Measurements from ENCODE around the gene MRPL9.
A peak's percentile ranks its signal among the peaks of the same experiment; 100 is the strongest.

MRPL9 gene

DNA sequence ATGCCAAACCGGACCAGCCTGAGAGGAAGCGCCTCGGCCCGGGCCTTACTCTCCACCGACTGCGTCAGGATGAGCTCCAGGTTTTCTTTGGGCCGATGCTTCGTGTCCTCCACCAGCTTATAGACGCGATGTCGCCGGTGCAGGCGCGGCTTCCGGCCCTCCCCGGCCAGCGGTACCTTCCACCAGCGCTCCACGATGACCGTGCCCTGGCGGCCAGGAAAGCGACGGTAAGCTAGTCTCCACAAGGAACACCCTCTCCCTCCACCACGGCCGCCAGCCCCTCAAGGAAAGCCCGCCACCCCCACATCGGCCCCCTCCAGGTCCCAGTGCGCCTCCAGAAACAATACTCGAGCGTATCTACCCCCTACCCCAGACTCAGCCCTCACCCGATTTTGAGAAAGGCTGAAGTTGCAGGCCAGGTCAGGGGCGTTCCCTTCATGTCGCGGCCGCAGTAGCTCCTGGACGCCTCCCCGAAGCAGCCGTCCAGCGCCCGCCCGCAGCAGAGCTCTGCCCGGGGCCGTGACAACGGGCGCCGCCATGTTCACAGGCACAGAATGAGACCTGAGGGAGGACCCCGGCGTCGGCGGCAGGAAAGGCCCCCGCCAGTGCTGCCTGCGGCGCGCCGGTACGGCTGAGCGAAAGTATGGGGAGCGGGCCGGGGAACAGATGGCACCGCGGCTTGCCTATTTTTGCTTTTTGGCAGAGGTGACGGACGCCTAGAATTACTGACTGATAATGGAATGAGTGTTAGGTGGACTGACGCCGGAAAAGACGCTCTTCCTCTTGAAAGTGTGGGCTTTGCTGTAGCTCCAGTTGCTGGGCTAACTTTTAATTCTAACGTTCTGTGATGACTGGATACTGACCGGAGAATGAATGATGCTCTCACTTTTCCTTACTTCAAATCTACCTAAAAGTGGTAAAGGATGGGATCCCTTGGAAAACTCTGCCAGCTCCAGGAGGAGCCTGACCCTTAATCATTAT, at the start of gene MRPL9:
MRPL9 (minus strand) TSS at position 556 of the 981 bp plus-strand sequence; CDS start at position 539, 17 bp downstream.
- FAIRE-seq, result no peak

DNA sequence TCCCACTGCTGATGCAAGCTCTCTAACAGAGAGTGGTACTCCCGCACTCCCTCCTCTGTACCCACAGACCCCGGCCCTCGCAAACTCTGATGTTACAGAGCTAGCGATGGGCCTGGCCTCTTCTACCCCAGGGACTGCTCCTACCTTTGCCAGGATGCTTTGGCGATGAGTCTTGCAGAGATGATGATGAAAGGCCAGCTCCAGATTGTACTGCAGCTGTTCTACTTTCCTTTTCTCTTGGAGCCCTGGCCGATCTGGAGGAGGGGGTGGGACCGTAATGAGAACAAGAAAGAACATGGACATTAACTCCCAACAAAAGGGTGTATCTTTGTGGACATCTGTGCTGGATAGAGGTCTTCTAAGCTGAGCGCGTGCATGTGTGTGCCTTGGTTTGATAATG, 47.9 kb upstream of the MRPL9 start:
- FAIRE-seq, result no peak

DNA sequence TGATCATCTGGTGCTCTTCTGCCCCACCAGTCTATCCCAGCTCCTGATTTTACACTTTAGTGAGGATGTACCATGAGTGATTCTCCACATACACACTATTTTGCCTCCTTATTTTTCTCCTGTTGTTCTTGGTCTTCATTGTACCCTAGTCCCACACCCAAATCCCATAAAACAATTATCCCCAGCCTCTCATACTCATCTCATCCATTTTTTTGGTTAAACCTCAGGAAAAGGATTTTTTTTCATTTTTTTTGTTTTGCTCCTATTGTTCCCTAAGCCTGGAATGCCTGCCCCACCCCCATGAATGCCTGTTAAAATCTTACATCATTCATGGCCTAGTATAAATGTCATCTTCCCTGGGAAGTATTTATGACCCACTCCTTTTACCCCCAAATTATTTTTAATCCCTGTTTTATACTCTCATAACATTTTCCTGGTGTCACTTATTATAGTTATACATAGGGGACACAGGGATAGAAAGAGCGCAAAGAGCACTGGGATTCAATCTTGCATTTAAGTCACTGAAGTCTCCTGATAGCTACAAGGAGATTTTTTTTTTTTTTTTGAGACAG, 46.8 kb upstream of the MRPL9 start:
- no peak for FAIRE-seq

DNA sequence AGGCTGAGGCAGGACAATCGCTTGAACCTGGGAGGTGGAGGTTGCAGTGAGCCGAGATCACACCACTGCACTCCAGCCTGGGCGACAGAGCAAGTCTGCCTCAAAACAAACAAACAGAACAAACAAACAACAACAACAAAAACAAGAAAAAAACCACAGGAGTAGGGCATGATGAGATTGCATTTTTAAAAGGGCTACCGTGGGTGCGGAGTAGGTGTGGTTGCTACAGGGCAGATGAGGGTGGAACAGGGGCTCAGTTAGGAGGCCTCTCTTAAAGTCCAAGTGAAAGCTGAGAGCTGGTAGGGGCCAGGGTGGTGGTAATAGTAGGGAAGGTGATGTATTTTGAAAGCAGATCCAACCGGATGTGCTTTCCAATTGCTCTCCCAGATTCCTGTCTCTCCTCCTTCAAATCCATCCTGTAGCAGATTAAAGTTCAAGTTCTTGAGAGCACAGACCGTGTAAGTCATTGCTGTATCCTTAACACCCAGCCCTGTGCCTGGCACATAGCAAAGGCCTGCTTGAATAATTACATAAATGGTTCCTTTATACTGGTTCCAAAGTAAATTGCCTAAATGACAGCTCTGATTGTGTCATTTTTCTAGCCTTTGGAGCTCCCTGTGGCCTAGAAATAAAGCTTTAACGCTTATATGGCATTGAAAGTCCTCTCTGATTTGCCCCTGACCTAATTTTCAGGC, 46.1 kb upstream of the MRPL9 start:
- FAIRE-seq, result no peak

DNA sequence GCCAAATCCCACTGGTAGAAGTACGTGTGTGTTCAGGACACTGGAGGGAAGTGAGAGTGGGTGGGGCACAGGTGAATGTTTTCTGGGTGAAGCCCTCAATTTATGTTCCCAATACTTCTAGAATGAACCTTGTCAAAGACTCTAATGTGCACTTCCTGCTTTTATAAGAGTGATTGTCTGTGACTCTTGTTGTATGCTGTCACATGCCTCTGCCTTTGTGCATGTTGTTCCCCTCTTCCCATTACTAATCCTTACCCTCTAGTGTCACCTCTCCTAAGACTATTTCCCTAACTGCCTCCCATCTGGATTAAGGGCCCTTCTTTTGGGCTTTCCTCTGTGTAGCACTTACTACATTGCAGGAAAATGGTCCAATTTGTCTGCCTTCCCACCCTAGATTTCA, 44.5 kb upstream of the MRPL9 start:
- no peak for FAIRE-seq

DNA sequence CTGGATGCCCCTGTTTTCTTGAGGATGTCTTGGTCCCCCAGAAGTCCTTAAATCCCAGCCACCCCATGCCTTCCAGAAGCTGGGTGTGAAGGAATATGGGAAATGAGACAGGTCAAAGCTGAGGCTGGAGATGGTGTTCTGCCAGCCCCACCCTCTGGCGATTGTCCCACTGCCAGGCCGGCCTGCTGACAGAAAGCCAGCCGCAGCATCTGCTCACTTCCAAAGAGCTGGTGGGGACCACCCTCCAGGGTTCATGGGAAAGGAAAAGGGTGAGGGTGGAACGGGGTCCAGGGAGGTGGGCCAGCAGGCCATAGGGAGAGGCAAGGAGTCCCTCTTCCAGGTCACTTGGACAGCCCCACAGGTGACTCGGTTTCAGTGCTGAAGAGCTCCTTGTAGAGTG, 43.8 kb upstream of the MRPL9 start:
- no peak for FAIRE-seq

DNA sequence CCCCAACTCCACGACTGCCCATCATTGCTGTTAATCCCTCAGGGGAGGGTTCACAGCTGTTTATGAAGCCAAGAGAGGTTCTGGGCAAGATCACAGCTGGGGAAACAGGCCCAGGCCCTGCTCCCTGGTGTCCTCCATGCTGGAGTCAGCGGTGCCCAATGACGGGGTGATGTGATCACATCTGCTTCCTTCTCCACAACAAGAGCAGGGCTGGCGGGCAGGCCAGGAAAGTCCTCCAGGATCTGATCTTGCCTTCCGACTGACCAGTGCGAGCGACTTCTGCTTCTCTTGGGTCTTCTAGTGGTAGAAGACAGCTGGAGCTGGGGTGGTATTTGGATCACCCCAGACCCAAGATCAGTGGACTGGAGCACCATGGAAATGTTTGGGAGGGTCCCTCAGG, 42.9 kb upstream of the MRPL9 start:
- FAIRE-seq, result no peak

DNA sequence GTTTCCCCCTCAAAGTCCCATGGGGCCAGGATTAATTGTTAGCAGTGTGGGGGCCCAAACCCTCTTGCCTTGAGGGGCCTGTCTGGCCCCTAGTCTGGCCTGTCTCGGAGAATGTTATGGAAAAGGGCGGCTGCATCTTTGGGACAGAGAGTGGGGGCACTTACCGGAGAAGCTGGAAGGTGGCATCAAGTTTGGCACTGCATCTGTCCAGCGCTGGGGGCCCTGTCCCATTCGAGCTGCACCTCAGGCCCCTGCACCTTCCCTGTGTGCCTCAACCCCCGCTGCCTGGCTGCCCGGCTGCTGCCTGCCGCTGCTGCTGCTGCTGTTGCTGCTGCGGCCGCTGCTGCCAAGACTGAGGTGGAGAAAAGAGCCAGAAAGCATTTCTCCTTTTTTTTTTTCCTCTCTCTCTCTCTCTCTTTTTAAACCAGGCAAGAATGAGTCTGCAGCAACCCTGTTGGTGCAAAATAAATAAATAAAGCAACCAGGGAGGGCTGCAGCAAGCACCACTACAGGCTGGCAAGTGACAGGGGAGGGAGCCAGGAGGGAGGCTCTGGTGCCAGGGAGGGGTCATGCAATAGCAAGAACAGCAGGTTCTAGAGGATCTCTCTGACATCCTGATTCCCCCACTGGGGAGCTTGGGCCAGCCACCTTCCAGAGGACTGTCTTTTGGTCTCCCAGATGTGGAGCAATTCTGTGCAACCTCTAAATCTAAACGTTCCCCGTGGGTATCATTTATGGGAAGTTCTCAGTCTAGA, 41.9 kb upstream of the MRPL9 start, which contains the start of gene LINGO4:
LINGO4 (minus strand) TSS at position 354 of the 755 bp plus-strand sequence. CDS start 2,715 bp downstream, outside the sequence.
- FAIRE-seq, result no peak

DNA sequence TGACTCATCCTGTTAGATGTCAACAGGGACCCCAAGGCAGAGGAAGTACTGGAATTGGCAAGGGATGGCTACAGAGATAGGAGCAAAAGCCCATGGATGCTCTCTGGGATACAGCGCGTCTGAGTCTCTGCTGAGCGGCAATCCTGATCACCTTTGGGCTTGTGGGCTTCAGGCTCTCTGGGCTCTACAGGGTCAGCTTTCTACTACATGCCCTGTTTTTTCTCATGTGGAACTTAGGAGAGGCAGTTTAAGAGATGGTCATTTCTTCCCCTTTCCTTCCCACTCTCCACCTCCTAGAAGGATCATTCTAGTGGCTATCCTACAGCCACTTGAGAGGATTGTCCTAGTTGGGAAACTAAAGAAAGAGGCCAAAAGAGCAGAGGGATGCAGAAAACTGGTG, 40.6 kb upstream of the MRPL9 start:
- FAIRE-seq, result no peak

DNA sequence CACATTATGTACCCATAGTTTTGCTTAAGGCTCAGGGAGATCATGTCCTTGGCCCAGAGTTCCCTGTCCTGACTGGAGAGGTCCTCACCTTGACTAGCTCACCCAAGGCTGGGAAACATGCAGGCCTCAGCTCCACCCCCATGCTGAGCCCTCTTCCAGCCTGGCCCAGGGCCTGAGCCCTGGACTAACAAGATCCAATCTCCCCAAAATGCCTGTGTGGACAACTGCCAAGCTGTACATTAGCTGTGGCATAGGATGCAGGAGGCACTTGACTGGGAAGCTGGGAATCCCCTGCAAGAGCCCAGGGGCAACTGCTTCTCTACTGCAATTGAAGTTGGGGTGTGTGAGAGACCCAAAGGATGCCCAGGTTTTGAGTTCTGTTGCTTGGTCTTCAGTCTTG, 39.9 kb upstream of the MRPL9 start:
- FAIRE-seq, result no peak

DNA sequence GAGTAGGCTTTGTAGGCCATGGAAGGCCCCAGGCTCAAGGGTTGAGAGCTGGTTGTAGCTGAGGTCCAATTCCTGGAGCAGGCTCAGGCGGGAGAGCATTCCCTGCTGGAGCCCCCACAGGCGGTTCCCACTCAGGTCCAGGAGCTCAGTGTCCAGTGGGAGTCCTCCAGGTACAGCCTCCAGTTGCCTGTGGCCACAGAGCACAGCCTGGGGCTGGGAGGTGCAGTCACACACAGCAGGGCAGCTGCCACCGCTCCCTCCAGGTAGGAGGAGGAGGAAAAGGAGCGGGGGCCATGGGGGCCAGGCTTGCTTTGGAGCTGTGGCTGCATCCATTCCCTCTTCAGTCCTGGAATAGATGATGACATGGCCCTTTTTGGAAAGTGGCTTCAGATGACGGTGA, 39.1 kb upstream of the MRPL9 start:
- FAIRE-seq, result no peak

DNA sequence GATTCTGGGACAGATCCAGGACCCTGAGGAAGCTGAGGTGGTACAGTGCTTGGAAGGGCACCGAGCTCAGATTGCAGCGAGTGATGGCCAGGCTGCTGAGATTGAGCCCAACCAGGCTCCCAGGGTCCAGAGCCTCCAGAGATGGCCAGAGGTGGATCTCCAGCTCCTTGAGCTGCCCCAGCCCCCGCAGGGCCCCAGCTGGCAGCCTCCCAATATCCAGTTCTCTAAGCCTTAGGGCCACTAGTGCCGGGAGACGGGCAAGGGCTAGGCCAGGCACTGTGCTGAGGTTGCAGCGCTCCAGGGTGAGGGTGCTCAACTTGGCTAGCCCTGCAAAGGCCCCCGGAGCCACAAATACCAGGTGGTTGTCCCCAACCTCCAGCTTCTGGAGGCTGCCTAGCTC, 38.5 kb upstream of the MRPL9 start:
- FAIRE-seq, result no peak

DNA sequence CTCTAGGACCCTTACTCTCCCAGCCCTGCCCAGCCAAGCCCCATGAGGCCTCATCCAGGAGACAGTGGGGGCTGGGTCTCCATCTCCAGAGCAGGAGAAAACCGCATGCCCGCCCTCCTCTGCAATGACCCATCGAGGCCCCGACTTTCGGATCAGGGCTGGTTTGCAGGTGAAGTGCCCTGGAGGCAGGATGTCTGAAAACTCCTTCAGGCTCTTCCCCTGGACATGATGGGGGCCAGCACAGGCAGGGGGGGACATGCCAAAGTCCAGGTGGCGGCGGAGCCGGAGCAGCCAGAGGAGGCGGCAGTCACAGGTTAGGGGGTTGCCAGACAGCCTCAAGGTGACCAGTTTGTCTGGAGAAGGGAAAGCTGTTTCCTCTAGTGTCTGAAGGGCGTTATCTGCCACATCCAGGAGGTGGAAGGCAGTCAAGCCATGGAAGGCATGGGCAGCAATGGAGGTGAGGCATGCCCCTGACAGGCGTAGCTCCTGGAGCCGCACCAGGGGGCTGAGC, 38.1 kb upstream of the MRPL9 start:
- FAIRE-seq, result no peak

DNA sequence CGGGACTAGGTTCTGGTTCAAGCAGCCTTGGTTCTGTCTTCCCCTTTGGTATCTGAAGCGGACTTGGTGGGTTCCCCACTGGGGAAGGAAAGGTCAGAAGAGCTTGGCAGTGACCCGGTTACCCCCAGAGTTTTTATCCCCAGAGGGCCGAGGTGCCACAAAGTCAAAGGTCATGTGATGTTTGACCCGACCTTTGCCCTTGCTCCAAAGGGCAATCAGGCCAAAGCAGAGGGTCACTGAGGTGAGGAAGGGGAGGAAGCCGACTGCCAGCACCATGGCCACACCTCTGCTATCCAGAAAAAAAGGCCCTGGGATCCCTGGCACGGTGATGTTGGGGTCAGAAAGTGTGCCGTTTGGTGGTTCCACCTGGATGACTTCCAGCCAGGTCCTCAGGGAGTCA, 37.5 kb upstream of the MRPL9 start:
- no peak for FAIRE-seq

DNA sequence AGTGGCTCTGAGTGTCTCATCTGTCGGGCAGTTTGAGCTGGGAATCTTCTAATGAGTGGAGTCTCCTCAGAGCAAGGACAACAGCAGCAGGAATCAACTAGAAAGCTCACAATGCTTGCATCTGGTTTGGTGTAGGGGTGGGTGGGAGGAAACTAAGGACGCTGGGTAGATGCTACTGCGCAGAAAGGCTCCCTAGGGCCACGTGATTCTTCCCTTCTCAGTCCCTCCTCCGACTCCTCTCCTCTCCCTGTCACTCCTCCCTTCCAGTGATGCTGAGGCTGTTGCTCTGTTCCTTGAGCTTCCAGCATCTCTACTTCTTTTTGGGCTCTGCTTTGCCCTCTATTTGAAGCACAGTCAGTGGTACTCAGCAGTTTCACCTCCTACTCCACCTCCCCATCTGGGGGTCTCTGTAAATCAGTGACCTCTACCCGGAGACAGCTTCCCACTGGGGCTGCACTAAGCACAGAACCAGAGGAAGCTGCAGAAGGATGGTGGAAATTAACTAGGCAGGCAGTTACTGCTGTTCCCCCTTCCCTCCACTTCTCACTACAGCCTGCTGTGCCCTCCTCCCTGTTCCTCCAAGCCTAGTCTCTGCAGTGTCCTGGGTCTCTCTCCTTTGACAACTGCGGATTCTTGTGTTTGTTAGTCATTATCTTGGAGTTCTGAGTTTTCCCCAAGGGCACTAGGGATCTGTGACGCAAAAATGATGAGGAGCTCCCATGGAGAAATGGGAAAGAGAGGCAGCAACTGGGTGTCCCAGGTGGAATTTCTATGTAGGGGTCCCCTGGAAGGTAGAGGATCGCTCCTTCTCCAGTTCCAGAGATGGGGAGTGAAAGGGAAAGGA, 36.1 kb upstream of the MRPL9 start:
- no peak for FAIRE-seq

DNA sequence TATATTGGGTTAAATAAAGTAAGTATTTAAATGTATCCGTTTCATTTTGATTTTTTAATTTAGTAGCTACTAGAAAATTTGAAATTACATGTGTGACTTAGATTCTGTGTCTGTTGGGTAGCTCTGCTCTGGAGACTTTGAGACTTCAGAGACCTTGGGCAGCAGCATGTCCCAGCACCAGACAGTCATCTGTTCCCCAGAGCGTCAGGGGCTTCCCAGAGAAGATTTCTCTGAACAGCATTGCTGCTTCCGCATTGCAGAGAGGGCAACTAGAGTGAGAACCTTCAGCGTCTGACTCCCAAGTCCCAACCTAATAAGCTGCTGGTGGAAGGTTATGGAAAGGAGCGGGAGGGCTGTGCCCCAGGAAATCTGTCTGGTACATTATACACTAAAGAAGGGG, 35.3 kb upstream of the MRPL9 start:
- FAIRE-seq, result no peak

DNA sequence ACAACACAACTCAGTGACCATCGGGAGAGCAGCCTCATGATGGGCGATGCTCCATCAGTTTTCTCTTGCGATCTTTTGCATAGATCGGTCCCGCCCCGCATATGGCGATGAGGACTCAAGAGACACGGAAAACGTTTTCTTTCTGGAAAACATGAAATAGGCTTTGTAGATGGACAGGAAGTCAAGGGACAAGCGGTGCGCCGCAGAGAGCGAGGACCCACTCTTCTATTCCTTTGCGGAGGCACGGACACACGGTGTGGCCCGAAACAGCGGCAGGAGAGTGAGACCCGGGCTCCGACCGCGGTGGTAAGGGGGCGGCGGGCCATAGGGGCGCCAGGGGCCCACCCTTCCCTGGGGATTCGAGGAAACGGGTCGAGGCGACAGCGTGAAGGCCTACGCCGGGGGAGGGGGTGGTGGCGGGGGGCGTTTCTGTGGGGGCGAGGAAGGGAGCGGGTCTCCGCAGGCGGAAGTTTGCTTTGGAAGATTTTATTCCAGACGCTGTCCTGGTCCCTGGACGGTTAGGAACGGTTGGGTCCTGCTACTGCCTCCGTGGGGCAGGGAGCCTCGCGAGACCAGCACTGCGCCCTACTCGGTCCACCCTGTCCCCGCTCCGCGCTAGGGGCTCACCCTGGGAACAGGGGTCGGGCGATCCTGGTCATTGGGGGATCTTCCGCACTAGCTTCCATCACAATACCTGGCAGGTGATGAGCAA, 27.8 kb upstream of the MRPL9 start:
- FAIRE-seq, result no peak

DNA sequence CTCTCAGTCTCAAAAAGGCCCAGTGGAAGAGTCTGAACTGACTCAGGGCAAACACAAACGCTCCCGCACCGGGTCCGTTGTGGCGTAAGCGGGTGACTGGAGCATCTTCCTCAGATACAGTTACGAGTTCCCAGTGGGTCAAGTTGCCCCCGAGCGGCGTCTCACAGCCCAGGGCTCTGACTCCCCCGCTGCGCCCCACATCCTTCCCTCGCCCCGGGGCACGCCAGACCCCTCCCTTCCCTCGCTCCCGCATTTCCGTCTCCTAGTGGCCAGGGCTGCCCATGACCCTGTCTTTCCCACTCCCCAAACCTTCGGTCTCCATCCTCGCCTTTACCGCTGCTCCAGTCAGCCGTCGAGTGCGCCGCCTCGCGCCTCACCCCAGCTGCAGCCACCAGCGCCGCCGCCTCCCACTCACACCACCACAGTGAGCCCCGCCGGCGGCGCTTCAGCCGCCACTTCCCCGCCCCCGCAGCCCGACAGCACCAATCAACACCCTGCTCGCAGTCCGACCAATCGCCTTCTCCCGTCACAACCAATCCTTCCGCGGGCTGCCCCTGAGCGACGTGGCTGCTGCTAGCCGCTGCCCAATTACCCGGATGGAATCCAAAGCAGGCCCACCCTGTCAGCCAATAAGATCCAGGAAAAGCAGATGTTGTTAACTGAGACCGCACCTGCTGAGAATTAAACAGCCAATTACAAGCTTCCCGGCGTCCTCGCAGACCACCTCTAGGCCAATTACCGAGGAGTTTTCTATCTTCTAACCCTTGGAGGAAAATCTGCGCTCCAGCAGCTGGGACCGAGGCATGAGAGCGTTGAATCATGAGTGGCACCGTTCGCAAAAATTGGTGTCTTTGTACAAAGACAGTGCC, 27.0 kb upstream of the MRPL9 start, which contains the start of gene TDRKH:
TDRKH (minus strand) TSS at position 430 of the 869 bp plus-strand sequence. CDS start 7,478 bp downstream, outside the sequence.
- peak; percentile 99 for FAIRE-seq

DNA sequence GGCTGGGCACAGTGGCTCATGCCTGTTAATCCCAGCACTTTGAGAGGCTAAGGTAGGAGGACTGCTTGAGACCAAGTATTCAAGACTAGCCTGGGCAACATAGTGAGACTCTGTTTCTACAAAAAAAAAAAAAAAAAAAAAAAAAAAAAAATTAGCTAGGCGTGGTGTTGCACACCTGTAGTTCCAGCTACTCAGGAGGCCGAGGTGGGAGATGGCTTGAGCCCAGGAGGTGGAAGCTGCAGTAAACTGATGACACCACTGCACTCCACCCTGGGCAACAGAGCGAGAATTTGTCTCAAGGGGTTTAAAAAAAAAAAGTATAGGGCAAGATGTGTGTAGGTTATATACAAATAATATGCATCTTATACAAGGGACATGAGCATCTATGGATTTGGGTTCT, 24.4 kb upstream of the MRPL9 start:
- FAIRE-seq, result no peak

DNA sequence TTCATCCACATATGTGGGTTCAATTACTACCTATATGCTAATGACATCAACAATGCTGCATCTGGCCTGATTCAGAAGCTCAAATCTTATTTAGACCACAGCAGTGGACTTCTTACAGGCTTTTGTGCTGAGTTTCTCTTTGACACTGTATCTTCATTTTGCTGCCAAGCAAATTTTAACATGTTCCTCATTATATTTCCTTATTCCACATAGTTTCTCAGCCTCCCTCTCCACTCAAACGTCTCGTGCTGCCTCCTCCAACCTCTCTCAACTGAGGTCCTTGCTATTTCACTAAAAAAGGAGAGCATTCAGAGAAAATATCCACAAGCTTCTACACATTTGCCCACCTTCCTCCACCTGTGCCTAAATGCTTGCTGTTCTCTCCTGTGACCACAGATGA, 20.5 kb upstream of the MRPL9 start:
- FAIRE-seq, result no peak
